SJCRH30 (cell line): ENCODE data around the gene P3H3. TPM values are rescaled to one million over a fixed set of nuclear protein-coding genes. Genes with fewer than 3 reads are reported as not detected.
A peak's percentile ranks its signal among the peaks of the same experiment; 100 is the strongest.

Experiments
- DNase-seq, 2 experiments: peaks; one replicate each; pipeline ENCODE4 v3.0.0-alpha.2; 2015 to 2020
- H3K27ac ChIP-seq: fragments of 250-450 bp; sonication (Bioruptor Pico); 2 replicates; pipeline ENCODE4 v1.5.1; 2020; ENCODE audit warnings: mild to moderate bottlenecking, moderate library complexity
- H3K27me3 ChIP-seq: fragments of 250-450 bp; sonication (Bioruptor Pico); 2 replicates; pipeline ENCODE4 v1.5.1; 2020; ENCODE audit warnings: mild to moderate bottlenecking, moderate library complexity
- H3K36me3 ChIP-seq: fragments of 250-450 bp; sonication (Bioruptor Pico); 2 replicates; pipeline ENCODE4 v1.5.1; 2020; ENCODE audit warnings: mild to moderate bottlenecking, moderate library complexity
- H3K4me1 ChIP-seq: fragments of 250-450 bp; sonication (Bioruptor Pico); 2 replicates; pipeline ENCODE4 v1.5.1; 2020; ENCODE audit warnings: mild to moderate bottlenecking, moderate library complexity
- H3K4me3 ChIP-seq: fragments of 250-450 bp; sonication (Bioruptor Pico); 2 replicates; pipeline ENCODE4 v1.5.1; 2020; ENCODE audit warnings: mild to moderate bottlenecking, moderate library complexity
- H3K9me3 ChIP-seq: fragments of 250-450 bp; sonication (Bioruptor Pico); replicated peaks from 2 replicates; pipeline ENCODE4 v1.5.1; 2020; ENCODE audit warnings: mild to moderate bottlenecking, moderate library complexity
- total RNA-seq: library from RNA; depleted of rRNA; stranded (reverse); fragments of >200 nt; shearing (Covaris generic); gene quantifications from 2 replicates; pipeline ENCODE4 v1.2.3, GENCODE V29; 2014

The P3H3 gene
- total RNA-seq, 1 experiment from 2014 or later = 19.3 TPM

DNA sequence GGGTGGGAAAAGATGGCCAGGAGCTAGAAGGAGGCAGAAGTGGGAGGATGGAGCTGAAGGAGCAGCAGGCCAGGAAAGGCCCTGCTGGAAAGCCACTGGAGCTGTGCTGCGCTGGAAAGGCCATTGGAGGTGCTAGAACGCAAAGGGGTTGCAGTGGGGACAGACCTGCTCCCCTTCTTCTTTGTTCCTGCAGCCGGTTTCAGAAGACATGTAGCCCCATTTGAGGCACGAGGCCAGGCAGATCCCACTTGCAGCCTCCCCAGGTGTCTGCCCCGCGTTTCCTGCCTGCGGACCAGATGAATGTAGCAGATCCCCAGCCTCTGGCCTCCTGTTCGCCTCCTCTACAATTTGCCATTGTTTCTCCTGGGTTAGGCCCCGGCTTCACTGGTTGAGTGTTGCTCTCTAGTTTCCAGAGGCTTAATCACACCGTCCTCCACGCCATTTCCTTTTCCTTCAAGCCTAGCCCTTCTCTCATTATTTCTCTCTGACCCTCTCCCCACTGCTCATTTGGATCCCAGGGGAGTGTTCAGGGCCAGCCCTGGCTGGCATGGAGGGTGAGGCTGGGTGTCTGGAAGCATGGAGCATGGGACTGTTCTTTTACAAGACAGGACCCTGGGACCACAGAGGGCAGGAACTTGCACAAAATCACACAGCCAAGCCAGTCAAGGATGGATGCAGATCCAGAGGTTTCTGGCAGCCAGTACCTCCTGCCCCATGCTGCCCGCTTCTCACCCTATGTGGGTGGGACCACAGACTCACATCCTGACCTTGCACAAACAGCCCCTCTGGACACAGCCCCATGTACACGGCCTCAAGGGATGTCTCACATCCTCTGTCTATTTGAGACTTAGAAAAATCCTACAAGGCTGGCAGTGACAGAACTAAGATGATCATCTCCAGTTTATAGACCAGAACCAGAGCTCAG is 8.8 kb upstream of the P3H3 start:
- Histone ChIP-seq H3K27me3 (peaks cover 14% of the 10 kb centered on the region), H3K36me3 (no peaks in the 10 kb centered on the region), H3K9me3 (no peaks in the 10 kb centered on the region), H3K4me1 (peaks cover 10% of the 10 kb centered on the region; the same call in 1 of the 2 replicates), H3K27ac (no peak overlapping the region), H3K4me3 (no peak overlapping the region)
- no peak for DNase-seq

DNA sequence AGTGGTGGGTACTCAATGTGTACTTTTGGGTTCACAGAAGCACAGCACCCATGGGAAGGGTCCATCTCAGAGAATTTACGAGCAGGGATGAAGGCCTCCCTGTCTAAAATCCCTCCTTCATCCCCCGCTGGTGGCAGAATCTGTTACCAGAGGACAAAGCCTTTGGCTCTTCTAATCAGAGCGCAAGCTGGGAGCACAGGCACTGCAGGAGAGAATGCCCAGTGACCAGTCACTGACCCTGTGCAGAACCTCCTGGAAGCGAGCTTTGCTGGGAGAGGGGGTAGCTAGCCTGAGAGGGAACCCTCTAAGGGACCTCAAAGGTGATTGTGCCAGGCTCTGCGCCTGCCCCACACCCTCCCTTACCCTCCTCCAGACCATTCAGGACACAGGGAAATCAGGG is 8.0 kb upstream of the P3H3 start:
- Histone ChIP-seq H3K4me1 (peaks cover 10% of the 10 kb centered on the region), H3K4me3 (no peak overlapping the region), H3K9me3 (no peaks in the 10 kb centered on the region), H3K27ac (no peak overlapping the region), H3K27me3 (peaks cover 14% of the 10 kb centered on the region), H3K36me3 (no peaks in the 10 kb centered on the region)
- no peak for DNase-seq

DNA sequence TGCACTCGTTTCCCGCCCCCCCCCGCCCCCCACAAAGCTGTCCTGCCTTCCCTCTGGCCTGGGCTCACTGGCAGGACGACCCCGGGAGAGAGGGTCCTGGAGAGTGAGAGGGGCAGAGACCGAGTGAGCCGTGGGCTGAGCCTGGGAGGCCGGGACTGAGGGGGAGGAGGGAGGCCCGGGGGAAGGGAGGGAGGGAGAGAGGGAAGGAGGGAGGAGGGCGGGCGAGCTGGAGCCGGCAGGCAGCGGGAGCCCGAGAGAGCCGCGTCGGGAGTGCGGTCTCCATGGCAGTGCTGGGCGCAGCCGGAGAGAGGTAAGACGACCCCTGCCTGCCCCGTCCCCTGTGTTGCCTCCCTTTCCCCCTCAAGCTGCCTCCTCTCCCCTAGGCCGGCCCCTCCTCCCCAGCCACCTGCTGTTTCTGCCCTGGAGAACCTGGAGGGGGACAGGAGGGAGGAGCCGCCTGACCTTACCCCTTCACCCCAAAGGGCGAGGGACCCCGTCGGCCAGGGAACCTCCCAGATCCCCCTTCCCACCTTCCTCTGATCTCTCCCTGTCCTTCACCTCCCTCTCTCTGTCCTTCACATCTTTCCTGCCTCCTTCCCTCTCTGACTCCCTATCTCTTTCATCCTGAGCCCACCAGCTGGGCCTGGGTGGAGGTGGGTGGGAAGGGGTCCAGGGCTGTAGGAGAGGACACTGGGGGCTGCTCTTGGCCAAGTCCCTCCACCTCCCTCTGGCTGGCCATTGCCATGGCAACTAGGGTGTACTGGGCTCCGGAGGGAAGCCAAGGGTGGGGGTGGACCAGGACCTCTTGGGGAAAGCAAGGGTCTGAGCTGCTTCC is 6.4 kb upstream of the P3H3 start, which contains the start of gene GPR162:
Gene GPR162 (plus strand): TSS at position 231 of the 835 bp plus-strand sequence. CDS start 2,078 bp downstream, outside the sequence.
- no peaks in the 10 kb centered on the region for H3K36me3 ChIP-seq
- peaks cover 13% of the 10 kb centered on the region for H3K4me1 ChIP-seq
- H3K4me3 ChIP-seq = peak within 1 kb of the TSS; percentile 44
- no peaks in the 10 kb centered on the region for H3K9me3 ChIP-seq
- H3K27me3 ChIP-seq = peaks cover 14% of the 10 kb centered on the region
- no peak within 1 kb of the TSS for H3K27ac ChIP-seq
- DNase-seq = peak; percentile 60 to 66

DNA sequence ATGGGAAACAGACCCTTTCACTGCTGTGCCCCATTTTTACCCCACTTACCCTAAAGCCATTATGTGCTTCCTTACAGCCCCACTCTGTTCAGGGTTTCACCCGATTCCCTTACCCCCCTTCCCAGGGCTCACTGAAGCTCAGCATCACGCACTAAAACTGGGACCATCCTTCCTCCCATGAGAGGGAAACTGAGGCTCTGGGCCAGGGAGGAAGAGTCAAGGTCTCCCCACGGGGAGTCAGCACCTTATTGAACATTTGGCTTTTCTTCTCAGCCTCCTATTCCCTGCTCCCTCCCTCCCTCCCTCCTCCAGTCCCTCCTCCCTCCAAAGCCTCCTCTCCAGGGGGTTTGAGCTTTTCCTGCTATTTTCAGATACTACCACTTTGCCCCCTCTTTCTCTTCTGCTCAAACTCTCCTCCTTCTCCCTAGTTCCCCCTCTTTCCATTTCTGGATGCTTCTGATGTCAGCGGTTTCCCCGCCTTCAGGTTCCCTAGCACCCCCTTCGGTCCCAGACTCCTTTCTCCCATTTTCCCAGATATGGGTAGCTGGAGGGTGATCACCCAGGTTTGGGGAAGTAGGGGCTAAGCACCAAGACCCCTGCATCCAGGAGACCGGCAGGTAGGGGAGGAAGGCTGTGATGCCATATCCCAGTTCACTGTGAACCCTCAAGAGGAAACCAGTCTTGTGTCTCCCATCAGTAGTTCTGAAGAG is 5.6 kb upstream of the P3H3 start:
- peaks cover 14% of the 10 kb centered on the region for H3K27me3 ChIP-seq
- H3K4me3 ChIP-seq = no peak overlapping the region
- DNase-seq = no peak
- H3K36me3 ChIP-seq = no peaks in the 10 kb centered on the region
- peaks cover 18% of the 10 kb centered on the region for H3K4me1 ChIP-seq
- H3K9me3 ChIP-seq = no peaks in the 10 kb centered on the region
- H3K27ac ChIP-seq = no peak overlapping the region

DNA sequence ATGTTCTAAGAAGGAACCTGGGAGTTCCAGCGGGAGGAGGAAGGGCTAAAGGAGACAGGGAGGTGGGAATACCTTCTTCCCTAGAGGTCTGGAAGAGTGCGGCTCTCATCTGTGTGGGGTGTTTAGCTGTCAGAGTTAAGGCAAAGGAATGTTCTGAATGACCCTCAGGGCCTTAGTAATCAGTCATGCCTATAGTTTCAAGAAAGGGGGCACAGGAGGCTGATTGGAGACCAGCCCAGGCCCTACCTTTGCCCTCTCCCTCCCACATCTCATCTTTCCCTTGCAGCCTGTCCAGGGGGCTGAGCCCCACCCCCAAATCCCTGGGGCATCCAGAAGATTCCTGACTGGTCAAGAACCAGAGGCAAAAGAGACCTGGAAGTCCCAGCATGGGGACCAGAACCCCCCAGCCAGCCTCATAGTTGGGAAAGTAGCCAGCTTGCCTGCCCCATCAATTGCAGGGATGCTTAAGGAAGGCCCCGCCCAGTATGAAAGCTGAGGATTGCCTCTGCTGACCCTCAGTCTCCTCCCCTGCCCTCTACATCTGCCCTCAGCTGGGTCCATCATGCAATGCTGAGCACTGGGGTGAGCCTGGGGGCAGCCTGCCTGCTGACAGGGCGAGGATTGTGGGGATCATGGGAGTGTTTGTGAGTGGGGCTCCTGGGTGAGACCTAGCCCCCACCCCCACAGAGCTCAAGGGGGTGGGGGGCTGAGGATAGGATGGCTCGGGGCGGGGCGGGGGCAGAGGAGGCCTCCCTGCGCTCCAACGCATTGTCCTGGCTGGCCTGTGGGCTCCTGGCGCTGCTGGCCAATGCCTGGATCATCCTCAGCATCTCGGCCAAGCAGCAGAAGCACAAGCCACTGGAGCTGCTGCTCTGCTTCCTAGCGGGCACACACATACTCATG is 4.8 kb upstream of the P3H3 start:
- no peak for DNase-seq
- Histone ChIP-seq H3K4me3 (no peak overlapping the region), H3K9me3 (no peaks in the 10 kb centered on the region), H3K27ac (no peak overlapping the region), H3K36me3 (no peaks in the 10 kb centered on the region), H3K27me3 (peaks cover 14% of the 10 kb centered on the region), H3K4me1 (peaks cover 18% of the 10 kb centered on the region)

DNA sequence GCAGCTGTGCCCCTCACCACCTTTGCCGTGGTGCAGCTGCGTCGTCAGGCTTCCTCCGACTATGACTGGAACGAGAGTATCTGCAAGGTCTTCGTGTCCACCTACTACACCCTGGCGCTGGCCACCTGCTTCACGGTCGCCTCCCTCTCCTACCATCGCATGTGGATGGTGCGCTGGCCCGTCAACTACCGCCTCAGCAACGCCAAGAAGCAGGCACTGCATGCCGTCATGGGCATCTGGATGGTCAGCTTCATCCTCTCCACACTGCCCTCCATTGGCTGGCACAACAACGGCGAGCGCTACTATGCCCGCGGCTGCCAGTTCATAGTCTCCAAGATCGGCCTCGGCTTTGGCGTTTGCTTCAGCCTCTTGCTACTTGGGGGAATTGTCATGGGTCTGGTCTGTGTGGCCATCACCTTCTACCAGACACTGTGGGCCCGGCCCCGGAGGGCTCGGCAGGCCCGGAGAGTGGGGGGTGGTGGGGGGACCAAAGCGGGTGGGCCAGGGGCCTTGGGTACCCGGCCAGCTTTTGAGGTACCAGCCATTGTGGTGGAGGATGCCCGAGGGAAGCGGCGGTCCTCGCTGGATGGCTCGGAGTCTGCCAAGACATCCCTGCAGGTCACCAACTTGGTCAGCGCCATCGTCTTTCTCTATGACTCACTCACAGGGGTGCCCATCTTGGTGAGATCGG is 4.0 kb upstream of the P3H3 start:
- no peak for DNase-seq
- H3K4me3 ChIP-seq = no peak overlapping the region
- H3K27ac ChIP-seq = no peak overlapping the region
- H3K27me3 ChIP-seq = peaks cover 11% of the 10 kb centered on the region
- no peaks in the 10 kb centered on the region; the same call in 1 of the 2 replicates for H3K36me3 ChIP-seq
- H3K9me3 ChIP-seq = no peaks in the 10 kb centered on the region
- peaks cover 18% of the 10 kb centered on the region for H3K4me1 ChIP-seq

DNA sequence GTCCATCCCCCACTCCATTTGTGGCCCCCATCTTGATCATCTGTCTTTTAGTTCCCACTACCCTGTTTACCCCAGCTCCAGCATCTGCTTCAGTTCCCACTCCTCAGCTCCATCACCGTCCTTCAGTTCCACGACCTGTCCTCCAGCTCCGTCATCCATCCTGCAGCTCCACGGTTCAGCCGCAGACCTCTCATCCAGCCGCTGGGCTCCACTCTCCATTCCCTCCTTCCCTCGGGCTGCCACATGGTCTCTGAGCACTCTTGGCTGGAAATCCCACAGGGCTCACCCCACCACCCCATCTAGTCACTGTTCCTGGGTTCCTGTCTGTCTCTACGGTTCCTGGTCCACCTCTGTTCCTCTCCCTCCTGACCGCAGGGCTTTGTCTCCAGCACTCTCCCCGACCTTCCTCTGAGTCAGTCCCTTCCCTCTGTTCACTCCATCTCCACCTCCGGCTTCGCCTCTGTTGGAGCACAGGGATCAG is 3.3 kb upstream of the P3H3 start:
- Histone ChIP-seq H3K27me3 (peaks cover 6% of the 10 kb centered on the region; the same call in 1 of the 2 replicates), H3K27ac (no peak overlapping the region), H3K4me3 (no peak overlapping the region), H3K9me3 (no peaks in the 10 kb centered on the region), H3K36me3 (no peaks in the 10 kb centered on the region; the same call in 1 of the 2 replicates), H3K4me1 (peaks cover 18% of the 10 kb centered on the region)
- no peak for DNase-seq

DNA sequence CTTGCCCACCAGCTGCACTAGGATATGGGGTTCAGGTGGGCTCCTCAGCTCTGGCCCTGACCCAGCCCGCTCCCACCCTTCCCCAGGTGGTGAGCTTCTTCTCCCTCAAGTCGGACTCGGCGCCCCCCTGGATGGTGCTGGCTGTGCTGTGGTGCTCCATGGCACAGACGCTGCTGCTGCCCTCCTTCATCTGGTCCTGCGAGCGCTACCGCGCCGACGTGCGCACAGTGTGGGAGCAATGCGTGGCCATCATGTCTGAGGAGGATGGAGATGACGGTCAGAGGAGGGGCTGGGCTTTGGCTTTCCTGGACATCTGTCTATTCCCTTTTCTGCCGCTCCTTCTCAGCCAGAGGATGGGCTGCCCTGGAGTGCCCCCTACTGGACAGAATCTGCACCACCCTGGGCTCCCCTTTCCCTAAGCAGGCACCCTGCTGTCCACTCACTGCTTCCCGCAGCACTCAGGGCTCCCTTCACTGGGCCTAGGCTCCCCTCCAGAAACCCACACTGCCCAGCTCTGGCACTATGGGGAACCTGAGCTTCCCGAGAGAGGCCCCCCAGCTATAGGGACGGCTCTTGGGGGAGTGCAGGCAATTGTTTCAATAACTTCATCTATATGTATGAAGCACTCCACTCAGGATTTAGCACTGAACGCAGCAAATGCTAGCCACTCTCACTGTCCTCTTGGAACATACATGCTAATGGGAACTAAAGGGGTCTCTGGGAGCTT is 2.6 kb upstream of the P3H3 start:
- peak; percentile 84 to 92 for DNase-seq
- no peak overlapping the region for H3K4me3 ChIP-seq
- H3K4me1 ChIP-seq = peaks cover 18% of the 10 kb centered on the region
- no peaks in the 10 kb centered on the region; the same call in 1 of the 2 replicates for H3K36me3 ChIP-seq
- no peaks in the 10 kb centered on the region for H3K9me3 ChIP-seq
- H3K27ac ChIP-seq = no peak overlapping the region
- peaks cover 4% of the 10 kb centered on the region; the same call in 1 of the 2 replicates for H3K27me3 ChIP-seq

DNA sequence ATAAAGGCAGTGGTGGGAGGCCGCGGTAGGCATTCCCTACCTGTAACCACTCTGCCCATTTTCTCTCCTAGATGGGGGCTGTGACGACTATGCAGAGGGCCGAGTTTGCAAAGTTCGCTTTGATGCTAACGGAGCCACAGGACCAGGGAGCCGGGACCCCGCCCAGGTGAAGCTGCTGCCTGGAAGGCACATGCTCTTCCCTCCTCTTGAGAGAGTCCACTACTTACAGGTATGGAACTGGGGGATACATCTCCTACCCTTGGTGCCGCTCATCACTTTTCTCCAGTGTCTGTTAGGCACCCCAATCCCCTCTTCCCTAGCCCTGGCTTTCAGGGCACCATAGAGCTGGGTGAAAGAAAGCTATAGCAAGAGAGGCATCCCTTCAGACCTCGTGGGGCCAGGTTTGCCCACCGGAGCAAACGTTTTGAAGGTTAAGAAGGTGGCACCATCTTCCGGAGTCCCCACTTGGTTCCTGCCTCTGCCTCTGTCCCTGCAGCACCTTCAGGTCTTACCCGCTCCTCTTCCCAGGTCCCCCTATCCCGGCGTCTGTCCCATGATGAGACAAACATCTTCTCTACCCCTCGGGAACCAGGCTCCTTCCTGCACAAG is 2.0 kb upstream of the P3H3 start:
- H3K36me3 ChIP-seq = no peaks in the 10 kb centered on the region; the same call in 1 of the 2 replicates
- H3K27ac ChIP-seq = no peak overlapping the region
- H3K4me1 ChIP-seq = peaks cover 11% of the 10 kb centered on the region
- no peaks in the 10 kb centered on the region for H3K9me3 ChIP-seq
- no peaks in the 10 kb centered on the region for H3K27me3 ChIP-seq
- no peak for DNase-seq
- H3K4me3 ChIP-seq = no peak overlapping the region

DNA sequence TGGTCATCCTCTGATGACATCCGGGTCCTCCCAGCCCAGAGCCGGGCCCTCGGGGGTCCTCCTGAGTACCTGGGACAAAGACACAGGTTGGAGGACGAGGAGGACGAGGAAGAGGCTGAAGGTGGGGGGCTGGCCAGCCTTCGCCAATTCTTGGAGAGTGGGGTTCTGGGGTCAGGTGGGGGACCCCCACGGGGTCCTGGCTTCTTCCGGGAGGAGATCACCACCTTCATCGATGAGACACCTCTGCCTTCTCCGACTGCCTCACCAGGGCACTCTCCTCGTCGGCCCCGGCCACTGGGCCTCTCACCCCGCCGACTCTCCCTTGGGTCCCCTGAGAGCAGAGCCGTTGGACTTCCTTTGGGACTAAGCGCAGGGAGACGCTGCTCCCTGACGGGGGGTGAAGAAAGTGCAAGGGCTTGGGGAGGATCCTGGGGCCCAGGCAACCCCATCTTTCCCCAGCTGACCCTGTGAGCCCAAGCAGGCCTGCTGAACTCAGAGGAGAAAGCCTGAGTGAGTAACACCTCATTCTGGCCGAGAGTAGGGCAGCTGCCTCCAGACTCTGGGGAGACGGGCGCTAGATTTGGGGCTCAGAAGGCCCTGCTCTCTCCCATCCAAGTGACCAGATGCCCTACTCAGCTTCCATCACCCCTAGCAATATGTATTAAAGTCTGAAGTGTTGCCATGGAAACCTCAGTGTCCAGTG is 1.3 kb upstream of the P3H3 start:
- peaks cover 6% of the 10 kb centered on the region; the same call in 1 of the 2 replicates for H3K36me3 ChIP-seq
- peaks cover 10% of the 10 kb centered on the region for H3K4me1 ChIP-seq
- no peak overlapping the region for H3K4me3 ChIP-seq
- no peak for DNase-seq
- H3K9me3 ChIP-seq = no peaks in the 10 kb centered on the region
- no peak overlapping the region for H3K27ac ChIP-seq
- no peaks in the 10 kb centered on the region for H3K27me3 ChIP-seq

DNA sequence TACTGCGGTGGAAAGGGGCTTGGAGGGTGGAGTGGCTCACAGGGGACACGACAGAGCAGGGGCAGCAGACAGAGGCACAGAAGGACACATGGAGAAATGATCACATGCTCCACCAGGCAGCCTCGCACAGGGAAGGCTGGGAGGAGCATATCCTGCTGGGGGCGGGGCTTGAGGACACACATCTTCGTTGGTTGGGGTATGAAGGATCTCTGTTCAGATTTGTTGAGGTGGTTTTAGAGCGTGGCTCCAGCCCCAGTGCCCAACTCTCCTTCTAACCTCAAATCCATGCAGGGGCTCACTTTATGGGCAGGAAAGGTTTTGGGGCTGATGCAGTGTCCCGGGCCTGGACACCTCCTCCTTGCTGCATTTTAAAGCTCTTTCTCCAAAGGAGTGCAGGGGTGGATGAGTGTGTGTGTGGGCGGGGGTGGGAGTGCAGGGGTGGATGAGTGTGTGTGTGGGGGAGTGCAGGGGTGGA is 733 bp upstream of the P3H3 start:
- Histone ChIP-seq H3K27ac (no peak overlapping the region), H3K4me3 (no peak overlapping the region), H3K4me1 (peaks cover 9% of the 10 kb centered on the region), H3K9me3 (no peaks in the 10 kb centered on the region), H3K27me3 (no peaks in the 10 kb centered on the region), H3K36me3 (peaks cover 12% of the 10 kb centered on the region)
- DNase-seq = peak; percentile 91 to 95
